Measurements from ENCODE around the gene NABP1. TPM values are rescaled to one million over a fixed set of nuclear protein-coding genes. Genes with fewer than 3 reads are reported as not detected.

Gene NABP1
- polyA plus RNA-seq, 1 donor (not counting 4 experiments of a cell fraction or from before 2014, with no cell fraction given): 29.3 TPM

DNA sequence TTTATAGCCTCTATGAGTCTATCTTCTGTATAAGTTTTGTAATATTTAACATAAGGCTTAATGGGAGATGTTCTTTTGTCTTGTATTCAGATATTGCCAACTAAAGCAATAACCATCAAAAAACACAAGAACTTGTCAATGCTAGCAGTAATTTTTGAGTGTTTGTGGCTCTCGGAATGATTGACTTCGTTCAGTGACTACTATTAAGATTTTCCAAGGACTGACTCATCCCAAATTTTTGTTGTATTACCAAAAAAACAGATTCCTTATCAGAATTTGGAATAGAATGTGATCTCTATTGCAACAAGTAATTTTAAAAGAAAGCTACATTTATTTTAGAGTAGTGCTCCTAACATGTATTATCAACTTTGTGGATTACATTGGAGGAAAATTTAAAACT lies 8.1 kb downstream of the NABP1 start:
- Histone ChIP-seq H3K4me1 (ENCODE audit: control insufficient read depth, extremely low read depth, insufficient read depth, low read length) (peaks cover 64% of the 10 kb centered on the region), H3K9me1 (ENCODE audit: control insufficient read depth, extremely low read depth, insufficient read depth, low read length) (no peaks in the 10 kb centered on the region), H2AFZ (ENCODE audit: control insufficient read depth, low read length) (no peak overlapping the region), H3K27ac (ENCODE audit: control insufficient read depth, insufficient read depth, low read length) (no peak overlapping the region), H3K4me2 (ENCODE audit: control insufficient read depth, extremely low read depth, insufficient read depth, low read depth, low read length) (no peak overlapping the region), H3K79me2 (ENCODE audit: control insufficient read depth, insufficient read depth, low read length) (peaks cover 16% of the 10 kb centered on the region), H3K4me3 (ENCODE audit: control insufficient read depth in 2 of 3, extremely low read depth in 1 of 3, insufficient read depth in 2 of 3, low read depth in 1 of 3, low read length in 3 of 3) (no peak overlapping the region), H3K9ac (ENCODE audit: control insufficient read depth, extremely low read depth, insufficient read depth, low read length) (no peak overlapping the region), H3K9me3 (ENCODE audit: control insufficient read depth, low read depth, low read length) (no peaks in the 10 kb centered on the region), H3K36me3 (ENCODE audit: control insufficient read depth in 2 of 2, extremely low read depth in 1 of 2, insufficient read depth in 2 of 2, low read length in 2 of 2) (peaks cover 21 to 36% of the 10 kb centered on the region in 2 experiments), H4K20me1 (ENCODE audit: control insufficient read depth, extremely low read depth, insufficient read depth, low read length) (no peaks in the 10 kb centered on the region), H3K27me3 (ENCODE audit: control insufficient read depth, extremely low read depth, insufficient read depth, low read length) (no peaks in the 10 kb centered on the region)
- dilution Hi-C loops (cut with MboI; ENCODE audit: extremely low pct_ligation_motif_present, low sequenced_read_pairs): no loop called here
- no peak for TF ChIP-seq EZH2 (IDR thresholded peaks at IDR 0.05; ENCODE audit: low read length)
- TF ChIP-seq, protein P1, sequence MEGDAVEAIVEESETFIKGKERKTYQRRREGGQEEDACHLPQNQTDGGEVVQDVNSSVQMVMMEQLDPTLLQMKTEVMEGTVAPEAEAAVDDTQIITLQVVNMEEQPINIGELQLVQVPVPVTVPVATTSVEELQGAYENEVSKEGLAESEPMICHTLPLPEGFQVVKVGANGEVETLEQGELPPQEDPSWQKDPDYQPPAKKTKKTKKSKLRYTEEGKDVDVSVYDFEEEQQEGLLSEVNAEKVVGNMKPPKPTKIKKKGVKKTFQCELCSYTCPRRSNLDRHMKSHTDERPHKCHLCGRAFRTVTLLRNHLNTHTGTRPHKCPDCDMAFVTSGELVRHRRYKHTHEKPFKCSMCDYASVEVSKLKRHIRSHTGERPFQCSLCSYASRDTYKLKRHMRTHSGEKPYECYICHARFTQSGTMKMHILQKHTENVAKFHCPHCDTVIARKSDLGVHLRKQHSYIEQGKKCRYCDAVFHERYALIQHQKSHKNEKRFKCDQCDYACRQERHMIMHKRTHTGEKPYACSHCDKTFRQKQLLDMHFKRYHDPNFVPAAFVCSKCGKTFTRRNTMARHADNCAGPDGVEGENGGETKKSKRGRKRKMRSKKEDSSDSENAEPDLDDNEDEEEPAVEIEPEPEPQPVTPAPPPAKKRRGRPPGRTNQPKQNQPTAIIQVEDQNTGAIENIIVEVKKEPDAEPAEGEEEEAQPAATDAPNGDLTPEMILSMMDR (optimal IDR thresholded peaks at IDR 0.05 in 1 of 3, IDR thresholded peaks at IDR 0.05 in 1 of 3, conservative IDR thresholded peaks at IDR 0.05 in 1 of 3; ENCODE audit: extremely low read depth in 1 of 3, insufficient read depth in 2 of 3, low read length in 3 of 3): no peak
- DNase-seq (ENCODE audit: low read depth, low spot score) (no peak), FAIRE-seq (no peak)

DNA sequence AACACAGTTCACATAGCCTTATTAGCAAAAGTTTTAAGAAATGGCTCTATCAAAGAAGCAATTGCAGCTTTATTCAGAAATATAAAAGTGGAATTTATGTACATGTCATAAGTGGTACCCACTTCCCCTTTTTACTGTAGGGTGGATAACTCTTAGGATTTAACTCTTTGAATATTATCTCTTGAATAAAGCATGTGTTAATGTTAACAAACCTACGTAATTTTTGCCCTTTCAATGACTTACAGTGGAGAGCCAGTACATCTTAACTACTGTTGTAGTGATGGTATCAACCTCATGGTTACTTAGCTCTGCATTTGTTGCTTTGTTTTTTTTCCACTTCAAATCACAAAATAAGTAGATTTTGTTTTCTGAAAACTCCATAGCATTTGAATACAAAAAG lies 8.8 kb downstream of the NABP1 start:
- FAIRE-seq: no peak
- peaks cover 21 to 31% of the 10 kb centered on the region in 2 experiments for H3K36me3 ChIP-seq (ENCODE audit: control insufficient read depth in 2 of 2, extremely low read depth in 1 of 2, insufficient read depth in 2 of 2, low read length in 2 of 2)
- H3K27me3 ChIP-seq (ENCODE audit: control insufficient read depth, extremely low read depth, insufficient read depth, low read length): no peaks in the 10 kb centered on the region
- H4K20me1 ChIP-seq (ENCODE audit: control insufficient read depth, extremely low read depth, insufficient read depth, low read length): no peaks in the 10 kb centered on the region
- no peak overlapping the region for H3K27ac ChIP-seq (ENCODE audit: control insufficient read depth, insufficient read depth, low read length)
- H3K9me3 ChIP-seq (ENCODE audit: control insufficient read depth, low read depth, low read length): no peaks in the 10 kb centered on the region
- no peak for DNase-seq (ENCODE audit: low read depth, low spot score)
- dilution Hi-C loops (cut with MboI; ENCODE audit: extremely low pct_ligation_motif_present, low sequenced_read_pairs): no loop called here
- peaks cover 12% of the 10 kb centered on the region for H3K79me2 ChIP-seq (ENCODE audit: control insufficient read depth, insufficient read depth, low read length)
- peaks cover 63% of the 10 kb centered on the region for H3K4me1 ChIP-seq (ENCODE audit: control insufficient read depth, extremely low read depth, insufficient read depth, low read length)
- H3K9me1 ChIP-seq (ENCODE audit: control insufficient read depth, extremely low read depth, insufficient read depth, low read length): no peaks in the 10 kb centered on the region
- no peak overlapping the region for H3K9ac ChIP-seq (ENCODE audit: control insufficient read depth, extremely low read depth, insufficient read depth, low read length)
- no peak overlapping the region for H3K4me3 ChIP-seq (ENCODE audit: control insufficient read depth in 2 of 3, extremely low read depth in 1 of 3, insufficient read depth in 2 of 3, low read depth in 1 of 3, low read length in 3 of 3)
- no peak overlapping the region for H2AFZ ChIP-seq (ENCODE audit: control insufficient read depth, low read length)
- no peak for TF ChIP-seq EZH2 (IDR thresholded peaks at IDR 0.05; ENCODE audit: low read length)
- TF ChIP-seq, protein P1 (optimal IDR thresholded peaks at IDR 0.05 in 1 of 3, IDR thresholded peaks at IDR 0.05 in 1 of 3, conservative IDR thresholded peaks at IDR 0.05 in 1 of 3; ENCODE audit: extremely low read depth in 1 of 3, insufficient read depth in 2 of 3, low read length in 3 of 3): no peak
- H3K4me2 ChIP-seq (ENCODE audit: control insufficient read depth, extremely low read depth, insufficient read depth, low read depth, low read length): no peak overlapping the region

Measured in keratinocyte (primary cell).